ENCODE results near the gene RCL1.

GRCh38 chr9:4821133-4821532 lies 28.4 kb downstream of the RCL1 start:
- TF ChIP-seq CTCF (IDR thresholded peaks at IDR 0.05; ENCODE audit: borderline replicate concordance, extremely low read depth, low read length, poor library complexity, severe bottlenecking) (no peak), EZH2 (IDR thresholded peaks at IDR 0.05; ENCODE audit: borderline replicate concordance, low read depth, low read length, severe bottlenecking) (no peak)

Data from DND-41 (cell line).